ENCODE data around the gene UHRF2. TPM values are rescaled to one million over a fixed set of nuclear protein-coding genes. Genes with fewer than 3 reads are reported as not detected.

The UHRF2 gene
- total and polyA plus RNA-seq, 8 donors: 12.8 to 30.0 (median 17.5) TPM

- ATAC-seq (no peak), DNase-seq (no peak), FAIRE-seq (no peak)
- 88 to 91% methylated on average over 2 of the region's 2 CpGs for WGBS, 2 donors
- Histone ChIP-seq H3K36me3 (peaks cover 0 to 9% (median 5%) of the 10 kb centered on the region in 3 donors), H3K9me3 (no peaks in the 10 kb centered on the region), H3K27ac (no peak overlapping the region), H3K4me1 (no peaks in the 10 kb centered on the region), H3K27me3 (no peaks in the 10 kb centered on the region), H3K4me3 (no peak overlapping the region)
- intact Hi-C loops (cut with DNase I): no loop called here
- no peak for TF ChIP-seq CTCF (IDR thresholded peaks at IDR 0.05)
These were observed 93.6 kb downstream of the UHRF2 start for GRCh38 chr9:6506571-6506970.

- intact Hi-C loops (cut with DNase I): no loop called here
- FAIRE-seq: no peak
- Histone ChIP-seq H3K36me3 (no peaks in the 10 kb centered on the region), H3K9me3 (no peaks in the 10 kb centered on the region), H3K4me3 (no peak overlapping the region), H3K27ac (no peak overlapping the region), H3K4me1 (no peaks in the 10 kb centered on the region), H3K27me3 (no peaks in the 10 kb centered on the region)
- WGBS, 2 donors: 76 to 77% methylated on average over 3 of the region's 3 CpGs
- ATAC-seq: no peak
- DNase-seq: no peak
- TF ChIP-seq CTCF (IDR thresholded peaks at IDR 0.05): no peak
These were observed 99.2 kb downstream of the UHRF2 start for GRCh38 chr9:6512085-6512657.

- H3K27me3 ChIP-seq: no peaks in the 10 kb centered on the region
- no peaks in the 10 kb centered on the region for H3K36me3 ChIP-seq
- H3K9me3 ChIP-seq: no peaks in the 10 kb centered on the region
- no peak for ATAC-seq
- FAIRE-seq: no peak
- H3K4me3 ChIP-seq: no peak overlapping the region
- intact Hi-C loops (cut with DNase I): no loop called here
- WGBS, 2 donors: 98% methylated on average over 4 of the region's 4 CpGs
- TF ChIP-seq CTCF (IDR thresholded peaks at IDR 0.05): no peak
- no peak for DNase-seq
- no peaks in the 10 kb centered on the region for H3K4me1 ChIP-seq
- H3K27ac ChIP-seq: no peak overlapping the region
These were observed 109.3 kb downstream of the UHRF2 start for GRCh38 chr9:6522263-6522662.

- intact Hi-C loops (cut with DNase I): no loop called here
- WGBS, 2 donors: 83 to 85% methylated on average over 2 of the region's 2 CpGs
These were observed 112.5 kb downstream of the UHRF2 start for GRCh38 chr9:6525326-6526045.

More at GRCh38 chr9:6525326-6526045, 112.5 kb downstream of the UHRF2 start:
- no peak for TF ChIP-seq CTCF (IDR thresholded peaks at IDR 0.05)
- Histone ChIP-seq H3K4me1 (peaks cover 0 to 4% (median 0%) of the 10 kb centered on the region in 3 donors), H3K9me3 (no peaks in the 10 kb centered on the region), H3K4me3 (no peak overlapping the region), H3K27me3 (no peaks in the 10 kb centered on the region), H3K36me3 (no peaks in the 10 kb centered on the region), H3K27ac (no peak overlapping the region)
- FAIRE-seq (no peak), ATAC-seq (no peak), DNase-seq (no peak)
